Activated naive CD8-positive, alpha-beta T cell (primary cell): Measurements from ENCODE around the gene ADAMTS4.

ENCODE experiments used
- H3K27ac Mint-ChIP-seq: one replicate; pipeline ENCODE4 v1.8.0; 2021; ENCODE audit warnings: mixed read lengths
- H3K27me3 Mint-ChIP-seq: one replicate; pipeline ENCODE4 v1.8.0; 2021; ENCODE audit warnings: mixed read lengths
- H3K36me3 Mint-ChIP-seq: one replicate; pipeline ENCODE4 v1.8.0; 2021; ENCODE audit warnings: mixed read lengths
- H3K4me1 Mint-ChIP-seq: one replicate; pipeline ENCODE4 v1.8.0; 2021; ENCODE audit warnings: low read depth, mixed read lengths
- H3K4me3 Mint-ChIP-seq: one replicate; pipeline ENCODE4 v1.8.0; 2021; ENCODE audit warnings: mild to moderate bottlenecking, mixed read lengths
- H3K9me3 Mint-ChIP-seq: one replicate; pipeline ENCODE4 v1.8.0; 2021; ENCODE audit warnings: low read depth, mixed read lengths

Gene ADAMTS4

GRCh38 chr1:161162052-161162451 is 36.8 kb downstream of the ADAMTS4 start:
- Mint-ChIP-seq H3K27me3 (no peaks in the 10 kb centered on the region), H3K9me3 (no peaks in the 10 kb centered on the region), H3K4me3 (peak overlapping the region; percentile 42), H3K36me3 (peaks cover 9% of the 10 kb centered on the region), H3K4me1 (peaks cover 51% of the 10 kb centered on the region), H3K27ac (peak overlapping the region; percentile 46)

- H3K27ac Mint-ChIP-seq, result peak overlapping the region; percentile 46
- peaks cover 49% of the 10 kb centered on the region for H3K4me1 Mint-ChIP-seq
- peak overlapping the region; percentile 92 for H3K4me3 Mint-ChIP-seq
- no peaks in the 10 kb centered on the region for H3K27me3 Mint-ChIP-seq
- peaks cover 12% of the 10 kb centered on the region for H3K36me3 Mint-ChIP-seq
- H3K9me3 Mint-ChIP-seq, result no peaks in the 10 kb centered on the region
Measured at GRCh38 chr1:161161652-161162051, 37.2 kb downstream of the ADAMTS4 start.

DNA sequence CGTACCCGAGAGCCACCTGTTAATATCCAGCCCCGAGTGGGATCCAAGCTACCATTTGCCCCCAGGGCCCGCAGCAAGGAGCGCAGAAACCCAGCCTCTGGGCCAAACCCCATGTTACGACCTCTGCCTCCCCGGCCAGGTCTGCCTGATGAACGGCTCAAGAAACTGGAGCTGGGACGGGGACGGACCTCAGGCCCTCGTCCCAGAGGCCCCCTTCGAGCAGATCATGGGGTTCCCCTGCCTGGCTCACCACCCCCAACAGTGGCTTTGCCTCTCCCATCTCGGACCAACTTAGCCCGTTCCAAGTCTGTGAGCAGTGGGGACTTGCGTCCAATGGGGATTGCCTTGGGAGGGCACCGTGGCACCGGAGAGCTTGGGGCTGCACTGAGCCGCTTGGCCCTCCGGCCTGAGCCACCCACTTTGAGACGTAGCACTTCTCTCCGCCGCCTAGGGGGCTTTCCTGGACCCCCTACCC is 38.1 kb downstream of the ADAMTS4 start:
- H3K36me3 Mint-ChIP-seq, result peaks cover 12% of the 10 kb centered on the region
- no peaks in the 10 kb centered on the region for H3K9me3 Mint-ChIP-seq
- H3K27ac Mint-ChIP-seq, result no peak overlapping the region
- peak overlapping the region; percentile 92 for H3K4me3 Mint-ChIP-seq
- peaks cover 52% of the 10 kb centered on the region for H3K4me1 Mint-ChIP-seq
- no peaks in the 10 kb centered on the region for H3K27me3 Mint-ChIP-seq

GRCh38 chr1:161159913-161160243 is 39.0 kb downstream of the ADAMTS4 start:
- Mint-ChIP-seq H3K27me3 (no peaks in the 10 kb centered on the region), H3K4me3 (peak overlapping the region; percentile 92), H3K4me1 (peaks cover 53% of the 10 kb centered on the region), H3K27ac (peak overlapping the region; percentile 92), H3K9me3 (no peaks in the 10 kb centered on the region), H3K36me3 (peaks cover 14% of the 10 kb centered on the region)

DNA sequence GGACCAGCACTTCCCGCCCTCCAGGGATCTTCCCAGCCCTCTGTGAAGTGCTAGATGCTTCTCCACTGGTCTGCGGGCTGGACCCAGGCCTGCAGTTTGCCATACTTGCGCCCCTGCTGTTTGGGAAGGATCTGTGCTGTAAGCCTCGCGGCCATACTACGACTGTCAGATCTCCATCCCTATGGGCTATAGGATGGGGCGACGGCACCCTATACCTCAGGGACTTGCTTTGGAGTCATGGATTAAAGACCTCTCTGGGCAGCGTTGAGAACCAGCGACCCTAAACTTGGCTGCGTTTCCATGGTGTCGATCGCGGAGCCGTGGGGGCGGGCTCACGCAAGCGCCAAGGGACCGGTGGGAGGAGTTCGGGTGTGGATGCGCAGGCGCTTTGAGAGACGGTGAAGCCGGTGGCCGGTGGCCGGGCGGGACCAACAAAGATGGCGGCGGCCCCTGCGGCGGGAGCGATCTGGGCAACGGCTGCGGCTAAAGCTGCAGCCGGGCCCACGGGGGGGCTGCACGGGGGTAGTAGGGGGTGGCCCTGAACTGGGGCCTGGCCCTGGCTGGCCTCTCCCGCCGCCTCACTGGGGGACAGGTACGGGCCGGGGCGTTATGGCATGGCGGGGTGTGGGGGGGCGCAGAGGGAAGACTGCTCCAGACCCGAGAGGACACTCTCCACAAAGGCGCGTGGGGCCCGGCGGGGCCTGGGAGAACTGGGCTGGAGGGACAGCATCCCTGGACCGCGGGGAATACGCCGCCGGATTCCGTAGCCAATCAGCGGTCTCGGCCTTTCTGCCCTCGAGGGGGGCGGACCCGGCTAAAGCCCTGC is 39.6 kb downstream of the ADAMTS4 start, which contains the start of gene USP21:
Gene USP21 (plus strand): TSS at position 414 of the 826 bp plus-strand sequence. CDS start 1,141 bp downstream, outside the sequence.
- peaks cover 14% of the 10 kb centered on the region for H3K36me3 Mint-ChIP-seq
- no peaks in the 10 kb centered on the region for H3K27me3 Mint-ChIP-seq
- peak within 1 kb of the TSS; percentile 92 for H3K27ac Mint-ChIP-seq
- peak within 1 kb of the TSS; percentile 92 for H3K4me3 Mint-ChIP-seq
- H3K9me3 Mint-ChIP-seq, result no peaks in the 10 kb centered on the region
- peaks cover 55% of the 10 kb centered on the region for H3K4me1 Mint-ChIP-seq

GRCh38 chr1:161158316-161159010 is 40.4 kb downstream of the ADAMTS4 start:
- peaks cover 59% of the 10 kb centered on the region for H3K4me1 Mint-ChIP-seq
- peaks cover 14% of the 10 kb centered on the region for H3K36me3 Mint-ChIP-seq
- no peaks in the 10 kb centered on the region for H3K27me3 Mint-ChIP-seq
- H3K27ac Mint-ChIP-seq, result peak overlapping the region; percentile 92
- peak overlapping the region; percentile 92 for H3K4me3 Mint-ChIP-seq
- no peaks in the 10 kb centered on the region for H3K9me3 Mint-ChIP-seq

DNA sequence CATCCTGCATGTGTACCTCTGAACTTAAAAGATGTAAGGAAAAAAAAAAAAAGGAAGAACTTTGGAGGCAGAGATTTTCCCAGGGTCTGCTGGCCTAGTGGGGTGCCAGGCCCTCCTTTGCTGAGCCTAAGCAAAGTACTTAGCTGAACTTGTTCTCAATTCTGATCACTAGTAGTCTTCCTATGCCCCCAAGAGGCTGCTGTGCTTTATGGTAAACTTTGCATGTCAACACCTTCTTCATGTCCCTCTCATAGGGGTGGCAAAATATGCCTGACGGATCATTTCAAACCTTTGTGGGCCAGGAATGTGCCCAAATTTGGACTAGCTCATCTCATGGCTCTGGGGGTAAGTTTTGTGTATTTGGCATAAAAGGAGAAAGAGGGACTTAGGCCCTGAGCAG is 41.0 kb downstream of the ADAMTS4 start:
- peak overlapping the region; percentile 92 for H3K4me3 Mint-ChIP-seq
- no peaks in the 10 kb centered on the region for H3K27me3 Mint-ChIP-seq
- H3K27ac Mint-ChIP-seq, result peak overlapping the region; percentile 92
- no peaks in the 10 kb centered on the region for H3K9me3 Mint-ChIP-seq
- peaks cover 14% of the 10 kb centered on the region for H3K36me3 Mint-ChIP-seq
- H3K4me1 Mint-ChIP-seq, result peaks cover 61% of the 10 kb centered on the region

DNA sequence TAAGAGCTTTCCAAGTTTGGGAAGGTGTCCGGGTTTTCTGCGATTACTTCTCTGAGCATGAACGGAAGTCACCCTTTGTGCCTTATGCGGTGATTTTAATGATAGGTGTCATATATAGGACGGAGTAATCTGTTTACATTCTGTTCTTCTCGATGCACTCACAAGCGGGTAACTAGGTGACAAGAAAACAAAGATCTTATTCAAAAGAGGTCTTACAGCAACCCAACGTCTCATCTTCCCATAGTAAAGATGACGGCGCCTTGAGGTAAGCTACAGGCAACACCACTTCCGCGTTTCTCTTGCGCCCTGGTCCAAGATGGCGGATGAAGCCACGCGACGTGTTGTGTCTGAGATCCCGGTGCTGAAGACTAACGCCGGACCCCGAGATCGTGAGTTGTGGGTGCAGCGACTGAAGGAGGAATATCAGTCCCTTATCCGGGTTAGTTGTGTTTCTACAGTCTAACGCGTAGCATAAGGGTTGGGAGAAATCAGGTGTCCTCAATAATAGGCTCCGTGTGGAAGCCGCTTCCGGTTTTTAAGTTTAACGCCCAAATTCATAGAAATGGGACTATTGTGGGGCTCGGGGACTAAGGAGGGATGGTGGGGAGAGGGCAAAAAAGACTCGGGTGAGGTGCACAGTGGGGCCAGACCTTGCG is 45.0 kb downstream of the ADAMTS4 start, which contains the start of gene UFC1:
Gene UFC1 (plus strand): TSS at position 297 of the 656 bp plus-strand sequence. CDS start 20 bp downstream, at position 317.
- Mint-ChIP-seq H3K9me3 (no peaks in the 10 kb centered on the region), H3K4me1 (peaks cover 29% of the 10 kb centered on the region), H3K4me3 (peak within 1 kb of the TSS; percentile 98), H3K27me3 (no peaks in the 10 kb centered on the region), H3K36me3 (peaks cover 9% of the 10 kb centered on the region), H3K27ac (peak within 1 kb of the TSS; percentile 100)

DNA sequence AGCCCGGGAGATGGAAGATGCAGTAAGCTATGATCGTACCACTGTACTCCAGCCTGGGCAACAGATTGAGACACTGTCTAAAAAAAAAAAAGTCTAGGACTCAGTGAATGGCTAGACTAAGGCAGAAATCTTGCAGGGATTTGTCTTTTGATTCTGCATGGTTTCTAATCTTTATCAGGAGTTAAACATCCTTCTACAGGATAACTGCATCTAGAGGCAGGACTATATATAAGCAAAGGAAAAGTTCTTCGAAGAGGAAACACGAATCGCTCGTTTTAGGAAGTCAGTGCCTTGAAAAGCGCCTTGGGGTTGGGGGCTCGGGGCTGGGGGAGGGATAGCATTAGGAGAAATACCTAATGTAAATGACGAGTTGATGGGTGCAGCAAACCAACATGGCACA is 45.7 kb downstream of the ADAMTS4 start:
- H3K27ac Mint-ChIP-seq, result peak overlapping the region; percentile 78
- H3K36me3 Mint-ChIP-seq, result peaks cover 9% of the 10 kb centered on the region
- H3K9me3 Mint-ChIP-seq, result no peaks in the 10 kb centered on the region
- H3K27me3 Mint-ChIP-seq, result no peaks in the 10 kb centered on the region
- H3K4me1 Mint-ChIP-seq, result peaks cover 23% of the 10 kb centered on the region
- H3K4me3 Mint-ChIP-seq, result peak overlapping the region; percentile 98

DNA sequence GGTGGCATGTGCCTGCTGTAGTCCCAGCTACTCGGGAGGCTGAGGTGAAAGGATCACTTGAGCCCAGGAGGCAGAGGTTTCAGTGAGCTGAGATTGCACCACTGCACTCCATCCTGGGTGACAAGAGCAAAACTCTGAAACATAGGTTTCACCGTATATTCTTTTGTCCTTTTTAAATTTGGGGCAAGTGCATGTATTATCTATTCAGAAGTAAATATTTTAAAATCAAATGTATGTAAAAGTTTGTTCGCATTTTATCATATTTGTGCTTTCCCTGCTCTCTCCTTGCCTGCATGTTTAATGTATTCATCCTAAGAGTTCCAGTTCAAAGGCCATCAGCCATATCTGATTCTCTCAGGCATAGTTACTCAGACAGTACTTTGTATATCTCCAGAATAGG is 53.0 kb downstream of the ADAMTS4 start:
- no peak overlapping the region for H3K27ac Mint-ChIP-seq
- H3K27me3 Mint-ChIP-seq, result no peaks in the 10 kb centered on the region
- no peaks in the 10 kb centered on the region for H3K36me3 Mint-ChIP-seq
- H3K4me1 Mint-ChIP-seq, result no peaks in the 10 kb centered on the region
- no peaks in the 10 kb centered on the region for H3K9me3 Mint-ChIP-seq
- H3K4me3 Mint-ChIP-seq, result no peak overlapping the region

DNA sequence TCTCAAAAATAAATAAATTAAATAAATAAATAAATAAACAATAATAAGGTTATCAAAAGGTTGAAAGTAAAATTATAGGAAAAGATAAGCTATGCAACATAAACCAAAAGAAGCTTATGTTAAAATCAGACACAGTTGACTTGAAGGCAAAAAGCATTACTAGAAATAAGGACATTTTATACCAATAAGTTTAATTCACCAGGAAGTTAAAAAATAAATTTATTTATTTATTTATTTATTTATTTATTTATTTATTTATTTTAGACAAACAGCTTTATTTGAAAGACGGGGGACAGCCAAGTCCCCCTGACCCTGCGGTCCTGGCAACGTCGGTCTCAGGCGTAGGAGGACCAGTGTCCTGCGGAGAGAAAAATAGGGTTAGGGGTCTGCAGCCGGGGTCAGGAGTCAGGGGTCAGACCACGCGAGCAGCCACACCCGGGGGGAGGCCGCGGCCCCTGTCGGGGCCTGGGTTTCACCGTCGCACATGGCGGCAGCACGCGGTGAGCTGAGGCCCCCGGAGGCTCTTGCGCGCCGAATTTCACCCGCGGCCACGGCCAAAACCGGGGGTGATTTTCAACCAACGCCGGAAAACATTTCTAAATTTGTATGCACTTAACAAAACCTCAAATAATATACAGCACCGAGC is 58.0 kb downstream of the ADAMTS4 start:
- H3K4me1 Mint-ChIP-seq, result peaks cover 1% of the 10 kb centered on the region
- no peaks in the 10 kb centered on the region for H3K36me3 Mint-ChIP-seq
- no peaks in the 10 kb centered on the region for H3K27me3 Mint-ChIP-seq
- H3K9me3 Mint-ChIP-seq, result no peaks in the 10 kb centered on the region
- H3K4me3 Mint-ChIP-seq, result no peak overlapping the region
- no peak overlapping the region for H3K27ac Mint-ChIP-seq

DNA sequence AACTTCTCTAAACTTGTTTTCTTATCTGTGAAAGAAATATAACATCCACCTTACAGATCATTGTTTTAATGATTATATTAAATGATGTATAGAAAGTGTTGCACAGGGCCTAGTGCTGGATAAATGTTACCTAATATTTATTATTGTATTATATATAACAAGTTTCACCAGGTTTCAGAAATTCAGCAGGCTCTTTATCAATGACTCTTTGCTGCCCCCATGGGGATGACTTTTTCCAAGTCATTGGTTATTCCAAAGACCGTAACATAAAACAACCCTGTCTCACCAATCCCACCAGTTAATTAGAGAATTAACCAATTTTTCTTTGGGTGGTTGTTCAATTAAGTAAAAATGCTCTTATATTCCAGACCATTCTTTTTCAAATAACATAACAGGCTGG is 59.1 kb downstream of the ADAMTS4 start:
- Mint-ChIP-seq H3K4me3 (no peak overlapping the region), H3K36me3 (no peaks in the 10 kb centered on the region), H3K4me1 (peaks cover 5% of the 10 kb centered on the region), H3K27me3 (no peaks in the 10 kb centered on the region), H3K27ac (no peak overlapping the region), H3K9me3 (no peaks in the 10 kb centered on the region)

GRCh38 chr1:161138431-161138830 is 60.4 kb downstream of the ADAMTS4 start:
- Mint-ChIP-seq H3K4me3 (no peak overlapping the region), H3K27me3 (no peaks in the 10 kb centered on the region), H3K27ac (peak overlapping the region; percentile 17), H3K4me1 (peaks cover 5% of the 10 kb centered on the region), H3K36me3 (no peaks in the 10 kb centered on the region), H3K9me3 (no peaks in the 10 kb centered on the region)

DNA sequence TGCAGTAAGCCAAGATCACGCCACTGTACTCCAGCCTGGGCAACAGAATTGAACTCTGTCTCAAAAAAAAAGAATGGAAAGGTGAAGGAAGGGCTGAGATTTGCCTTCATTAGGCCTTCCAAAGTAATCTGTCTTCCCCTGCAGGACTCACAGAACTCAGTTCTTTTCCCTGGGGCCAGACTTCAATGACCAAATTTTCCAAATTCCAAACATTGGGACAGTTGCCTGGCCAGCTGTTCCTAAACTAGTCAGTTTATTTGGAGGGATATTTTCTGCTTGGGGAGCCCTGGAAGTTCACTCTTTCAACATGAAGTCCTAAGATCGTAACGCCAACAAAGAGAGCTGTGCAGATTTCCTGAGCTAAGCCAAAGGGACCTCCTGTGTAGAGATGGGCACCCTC is 61.0 kb downstream of the ADAMTS4 start:
- Mint-ChIP-seq H3K36me3 (no peaks in the 10 kb centered on the region), H3K9me3 (no peaks in the 10 kb centered on the region), H3K4me3 (no peak overlapping the region), H3K4me1 (peaks cover 5% of the 10 kb centered on the region), H3K27ac (no peak overlapping the region), H3K27me3 (no peaks in the 10 kb centered on the region)
